ENCODE data around the gene IDH1.

GRCh38 chr2:208280234-208280633 is 25.4 kb upstream of the IDH1 start:
- TF ChIP-seq REST (IDR thresholded peaks at IDR 0.05; ENCODE audit: insufficient read depth in 1 of 2, low read depth in 2 of 2, low read length in 2 of 2) (no peak), SIN3A (IDR thresholded peaks at IDR 0.05; ENCODE audit: borderline replicate concordance, insufficient read depth, low read length) (no peak), POLR2AphosphoS5 (IDR thresholded peaks at IDR 0.05; ENCODE audit: low read depth, low read length) (no peak), FOXP2 (optimal IDR thresholded peaks at IDR 0.05; ENCODE audit: borderline replicate concordance, extremely low read depth, extremely low read length, insufficient read depth) (no peak), TAF1 (IDR thresholded peaks at IDR 0.05; ENCODE audit: borderline replicate concordance, insufficient read depth, low read length) (no peak)
